Measurements from ENCODE around the gene ALG2.

- no peak for TF ChIP-seq EZH2 (IDR thresholded peaks at IDR 0.05; ENCODE audit: low read depth, unreplicated experiment)
- no peak for TF ChIP-seq CTCF (conservative IDR thresholded peaks at IDR 0.05; ENCODE audit: low read depth in 2 of 2)
- TF ChIP-seq ZNF462 (CRISPR knock-in tag; IDR thresholded peaks at IDR 0.05): no peak
- TF ChIP-seq POLR2AphosphoS5 (IDR thresholded peaks at IDR 0.05; ENCODE audit: low read depth): no peak
- no peak for TF ChIP-seq EZH2phosphoT487 (IDR thresholded peaks at IDR 0.05; ENCODE audit: unreplicated experiment)
- TF ChIP-seq REST (IDR thresholded peaks at IDR 0.05; ENCODE audit: unreplicated experiment): no peak
- no peak for TF ChIP-seq ETS1 (IDR thresholded peaks at IDR 0.05)
- no peak for TF ChIP-seq STAT1 (IDR thresholded peaks at IDR 0.05; ENCODE audit: unreplicated experiment)
- TF ChIP-seq ZNF114 (CRISPR knock-in tag; IDR thresholded peaks at IDR 0.05): no peak
- TF ChIP-seq CREB1 (CRISPR knock-in tag; IDR thresholded peaks at IDR 0.05; ENCODE audit: low read depth): no peak
- TF ChIP-seq ZNF331 (CRISPR knock-in tag; IDR thresholded peaks at IDR 0.05; ENCODE audit: low read depth): no peak
Observed at GRCh38 chr9:99173570-99174504, 47.9 kb downstream of the ALG2 start.
